HCT116 (cell line): Measurements from ENCODE around the gene SUGT1.

ENCODE experiments used
- CBX3 ChIP-seq: IDR thresholded peaks from 2 replicates; pipeline ENCODE4 v1.6.1; 2012; ENCODE audit warnings: low read depth
- EZH2 ChIP-seq: fragments of 200-600 bp; sonication (generic); IDR thresholded peaks from 2 replicates; pipeline ENCODE4 v1.6.1; 2017; ENCODE audit warnings: antibody characterized with exemption, mixed run types
- POLR2A ChIP-seq: IDR thresholded peaks from 2 replicates; pipeline ENCODE4 v1.7.0; 2011; ENCODE audit warnings: borderline replicate concordance; ENCODE audit not compliant: insufficient read depth, insufficient read length; ENCODE audit errors: extremely low read depth
- ZFX ChIP-seq: fragments of 450-650 bp; IDR thresholded peaks from 2 replicates; pipeline ENCODE4 v1.6.1; 2017
- ZNF274 ChIP-seq: fragments of 200-500 bp; sonication (Bioruptor generic); IDR thresholded peaks from 2 replicates; pipeline ENCODE4 v1.6.1; 2014; ENCODE audit warnings: mild to moderate bottlenecking, low read depth, low read length, inconsistent platforms
- TF ChIP-seq, protein P1 (sequence below), 3 experiments: fragments of 200-600 bp in 1 of 3; sonication (generic) in 1 of 3; IDR thresholded peaks in 2 of 3; conservative IDR thresholded peaks in 1 of 3; 2 replicates each; pipeline ENCODE4 v1.5.1; 2012 to 2017; ENCODE audit warnings: low read depth in 2 of 3, low read length in 2 of 3, antibody characterized with exemption in 1 of 3, borderline replicate concordance in 1 of 3, control low read depth in 1 of 3, mild to moderate bottlenecking in 1 of 3, mixed read lengths in 1 of 3, mixed run types in 1 of 3, moderate library complexity in 1 of 3; ENCODE audit not compliant: insufficient read depth in 1 of 3
- TF ChIP-seq, protein P2 (sequence below): IDR thresholded peaks from 2 replicates; pipeline ENCODE4 v1.6.1; 2012; ENCODE audit warnings: low read depth

DNA sequence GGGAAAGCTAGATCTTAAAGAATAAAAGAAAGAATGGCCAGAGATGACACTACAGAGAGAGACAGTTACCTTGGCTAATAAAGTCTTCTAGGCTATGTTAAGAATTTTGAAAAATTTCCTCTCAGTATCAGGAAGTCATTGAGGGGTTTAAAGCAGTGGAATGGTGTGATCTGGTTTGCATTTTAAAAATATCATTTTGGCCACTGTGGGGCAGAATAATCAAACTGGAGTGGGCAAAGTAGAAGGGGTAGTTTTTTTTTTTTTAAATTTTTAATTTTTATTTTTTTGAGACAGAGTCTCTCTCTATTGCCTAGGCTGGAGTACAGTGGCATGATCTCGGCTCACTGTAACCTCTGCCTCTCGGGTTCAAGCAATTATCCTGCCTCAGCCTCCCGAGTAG lies 91.4 kb downstream of the SUGT1 start:
- TF ChIP-seq, protein P1, sequence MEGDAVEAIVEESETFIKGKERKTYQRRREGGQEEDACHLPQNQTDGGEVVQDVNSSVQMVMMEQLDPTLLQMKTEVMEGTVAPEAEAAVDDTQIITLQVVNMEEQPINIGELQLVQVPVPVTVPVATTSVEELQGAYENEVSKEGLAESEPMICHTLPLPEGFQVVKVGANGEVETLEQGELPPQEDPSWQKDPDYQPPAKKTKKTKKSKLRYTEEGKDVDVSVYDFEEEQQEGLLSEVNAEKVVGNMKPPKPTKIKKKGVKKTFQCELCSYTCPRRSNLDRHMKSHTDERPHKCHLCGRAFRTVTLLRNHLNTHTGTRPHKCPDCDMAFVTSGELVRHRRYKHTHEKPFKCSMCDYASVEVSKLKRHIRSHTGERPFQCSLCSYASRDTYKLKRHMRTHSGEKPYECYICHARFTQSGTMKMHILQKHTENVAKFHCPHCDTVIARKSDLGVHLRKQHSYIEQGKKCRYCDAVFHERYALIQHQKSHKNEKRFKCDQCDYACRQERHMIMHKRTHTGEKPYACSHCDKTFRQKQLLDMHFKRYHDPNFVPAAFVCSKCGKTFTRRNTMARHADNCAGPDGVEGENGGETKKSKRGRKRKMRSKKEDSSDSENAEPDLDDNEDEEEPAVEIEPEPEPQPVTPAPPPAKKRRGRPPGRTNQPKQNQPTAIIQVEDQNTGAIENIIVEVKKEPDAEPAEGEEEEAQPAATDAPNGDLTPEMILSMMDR (IDR thresholded peaks at IDR 0.05 in 2 of 3, conservative IDR thresholded peaks at IDR 0.05 in 1 of 3; ENCODE audit: borderline replicate concordance in 1 of 3, insufficient read depth in 1 of 3, low read depth in 2 of 3, low read length in 2 of 3), result peak in 2 of 3 experiments; percentile 23 to 24; a peak in 2 of 6 replicates
- TF ChIP-seq POLR2A (no peak), ZNF274 (no peak), CBX3 (no peak), ZFX (no peak), EZH2 (no peak)
- TF ChIP-seq, protein P2, sequence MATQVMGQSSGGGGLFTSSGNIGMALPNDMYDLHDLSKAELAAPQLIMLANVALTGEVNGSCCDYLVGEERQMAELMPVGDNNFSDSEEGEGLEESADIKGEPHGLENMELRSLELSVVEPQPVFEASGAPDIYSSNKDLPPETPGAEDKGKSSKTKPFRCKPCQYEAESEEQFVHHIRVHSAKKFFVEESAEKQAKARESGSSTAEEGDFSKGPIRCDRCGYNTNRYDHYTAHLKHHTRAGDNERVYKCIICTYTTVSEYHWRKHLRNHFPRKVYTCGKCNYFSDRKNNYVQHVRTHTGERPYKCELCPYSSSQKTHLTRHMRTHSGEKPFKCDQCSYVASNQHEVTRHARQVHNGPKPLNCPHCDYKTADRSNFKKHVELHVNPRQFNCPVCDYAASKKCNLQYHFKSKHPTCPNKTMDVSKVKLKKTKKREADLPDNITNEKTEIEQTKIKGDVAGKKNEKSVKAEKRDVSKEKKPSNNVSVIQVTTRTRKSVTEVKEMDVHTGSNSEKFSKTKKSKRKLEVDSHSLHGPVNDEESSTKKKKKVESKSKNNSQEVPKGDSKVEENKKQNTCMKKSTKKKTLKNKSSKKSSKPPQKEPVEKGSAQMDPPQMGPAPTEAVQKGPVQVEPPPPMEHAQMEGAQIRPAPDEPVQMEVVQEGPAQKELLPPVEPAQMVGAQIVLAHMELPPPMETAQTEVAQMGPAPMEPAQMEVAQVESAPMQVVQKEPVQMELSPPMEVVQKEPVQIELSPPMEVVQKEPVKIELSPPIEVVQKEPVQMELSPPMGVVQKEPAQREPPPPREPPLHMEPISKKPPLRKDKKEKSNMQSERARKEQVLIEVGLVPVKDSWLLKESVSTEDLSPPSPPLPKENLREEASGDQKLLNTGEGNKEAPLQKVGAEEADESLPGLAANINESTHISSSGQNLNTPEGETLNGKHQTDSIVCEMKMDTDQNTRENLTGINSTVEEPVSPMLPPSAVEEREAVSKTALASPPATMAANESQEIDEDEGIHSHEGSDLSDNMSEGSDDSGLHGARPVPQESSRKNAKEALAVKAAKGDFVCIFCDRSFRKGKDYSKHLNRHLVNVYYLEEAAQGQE, result no peak
